IPS DF 19.7 (cell line): ENCODE results near the gene DOLPP1.

Source experiments
- DNase-seq: peaks from one replicate; pipeline ENCODE4 v3.0.0-alpha.2; 2013; ENCODE audit warnings: low read depth, low spot score

DOLPP1 gene

DNA sequence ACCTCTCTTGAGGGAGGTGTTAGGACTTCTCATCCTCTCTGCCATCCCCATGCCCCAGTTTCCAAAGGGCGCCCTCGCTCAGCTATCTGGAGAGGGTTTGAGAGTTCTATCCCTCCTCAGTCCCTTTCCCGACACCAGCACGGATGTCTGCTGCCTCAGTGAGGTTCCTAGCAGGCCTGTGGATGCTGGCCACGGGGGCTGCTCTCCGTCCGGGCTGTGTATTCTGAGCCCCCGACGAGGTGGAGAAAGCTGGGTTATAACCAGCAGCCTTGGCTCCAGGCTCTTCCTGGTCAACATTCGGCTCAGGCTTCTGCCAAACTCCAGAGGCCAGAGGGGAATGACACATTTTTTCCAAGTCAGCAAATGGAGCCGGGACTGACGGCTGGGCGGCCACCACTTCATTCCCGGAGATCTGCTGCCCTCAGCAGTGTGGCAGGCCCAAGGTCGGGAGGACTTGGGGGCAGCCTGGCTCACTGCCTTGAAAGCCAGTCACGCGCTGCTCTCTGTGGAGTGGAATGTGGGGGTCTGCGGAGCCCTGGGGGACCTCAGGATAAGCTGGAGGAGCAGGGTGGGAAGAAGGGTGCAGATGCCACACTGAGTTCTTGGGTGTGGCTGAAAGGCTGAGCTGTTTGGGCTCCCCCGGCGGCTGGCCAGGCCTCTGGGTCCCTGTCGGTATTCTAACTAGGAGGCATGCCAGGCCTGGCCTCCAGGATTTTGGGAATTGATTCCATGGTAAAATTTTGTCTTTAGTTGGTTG, 57.7 kb downstream of the DOLPP1 start:
- DNase-seq, result no peak

DNA sequence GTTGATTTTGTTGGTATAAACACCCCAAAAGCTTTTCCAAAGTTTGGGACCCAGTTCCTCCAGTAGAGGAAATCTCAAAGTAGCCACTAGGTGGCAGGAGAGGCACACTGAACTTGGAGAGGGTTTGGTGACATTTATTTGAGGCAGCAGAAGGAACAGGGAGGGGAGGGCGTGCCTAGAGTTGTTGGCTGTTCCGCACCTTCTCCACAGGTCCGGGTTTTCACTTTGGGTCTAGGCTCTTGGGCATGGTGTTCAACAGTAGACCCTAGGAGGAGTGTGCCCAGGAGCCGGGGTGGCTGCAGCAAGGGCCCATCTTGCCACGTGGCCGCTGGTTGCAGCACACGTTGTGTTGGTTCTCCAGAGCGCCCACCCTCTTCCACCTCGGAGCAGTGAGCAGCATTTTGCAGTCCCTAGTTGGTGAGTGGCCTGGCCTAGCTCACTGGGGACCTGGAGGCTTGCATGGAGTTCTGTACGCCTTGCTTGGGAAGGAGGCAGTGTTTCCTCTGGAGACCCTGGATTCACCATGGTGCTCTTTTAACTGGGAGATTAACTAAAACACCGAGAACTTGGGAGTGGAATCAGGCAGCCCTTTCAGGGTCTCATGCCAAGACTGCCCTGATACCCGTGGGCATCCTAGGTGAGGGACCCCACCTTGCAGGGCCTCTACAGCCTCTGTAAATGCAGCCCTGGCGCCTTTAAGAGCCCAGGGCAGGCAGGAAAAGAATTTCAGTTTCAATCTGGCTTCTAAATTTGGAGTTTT, 58.5 kb downstream of the DOLPP1 start:
- peak; percentile 71 for DNase-seq

DNA sequence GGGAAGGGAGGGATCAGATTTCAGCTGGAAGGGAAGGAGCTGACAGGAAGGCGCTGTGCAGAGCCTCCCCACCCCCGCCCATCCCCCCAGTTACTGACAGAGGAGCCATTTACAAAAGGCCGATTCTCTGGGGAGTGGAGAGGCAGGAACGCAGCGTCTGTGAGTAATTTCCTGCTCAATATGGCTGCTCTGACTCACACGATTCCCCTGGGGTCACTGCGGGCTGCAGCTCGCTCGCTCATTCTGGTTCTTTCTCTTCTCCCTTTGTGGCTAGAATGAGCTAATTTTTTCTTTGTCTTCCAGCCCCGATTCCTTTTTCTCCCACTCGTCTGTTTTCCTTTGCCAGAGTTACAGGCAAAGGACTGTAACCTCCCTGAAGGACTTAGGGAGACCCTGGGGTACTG, 59.1 kb downstream of the DOLPP1 start:
- DNase-seq, result peak; percentile 94
